Endothelial cell of umbilical vein (primary cell): ENCODE results near the gene DAB1. TPM values are rescaled to one million over a fixed set of nuclear protein-coding genes. Genes with fewer than 3 reads are reported as not detected.

Experiments
- BruUV-seq: library from RNA; stranded (reverse); fragments of 400-500 nt; replicated peaks from 2 replicates; lab custom pipeline; 2021; lab: Mats Ljungman, UMichigan
- CTCF ChIA-PET: fragments of 300-600, 350-600 bp; sonication (Branson Sonifier 250); formaldehyde crosslinking; loops from one replicate; lab custom pipeline; 2021; ENCODE audit warnings: antibody characterized with exemption, inconsistent platforms; lab: Charles Lee
- POLR2A ChIA-PET: fragments of 300-600, 350-600 bp; sonication (Branson Sonifier 250); formaldehyde crosslinking; loops from one replicate; lab custom pipeline; 2021; ENCODE audit warnings: antibody characterized with exemption, inconsistent platforms; lab: Charles Lee
- DNase-seq: peaks from one replicate; pipeline ENCODE4 v3.0.0-alpha.2; 2011; ENCODE audit warnings: low read depth, low spot score
- FAIRE-seq: peaks from 2 replicates; lab custom pipeline; 2011; peaks lifted over from hg19 to GRCh38; lab: Jason Lieb, UNC
- H2AFZ ChIP-seq: 2 replicates; pipeline ENCODE4 v1.6.0; 2012; ENCODE audit warnings: low read depth, low read length, control low read depth, inconsistent platforms
- H3K27ac ChIP-seq: 2 replicates; pipeline ENCODE4 v1.5.1; 2011; ENCODE audit warnings: low read depth, mild to moderate bottlenecking, control low read depth, low read length, moderate library complexity; ENCODE audit not compliant: insufficient read depth
- H3K27me3 ChIP-seq, 2 experiments: 2 replicates each; pipeline versions ENCODE4 v1.6.0 to v1.6.1; 2011; ENCODE audit warnings: low read length in 2 of 2, mixed read lengths in 1 of 2; ENCODE audit not compliant: control insufficient read depth in 2 of 2, insufficient read depth in 2 of 2
- H3K36me3 ChIP-seq, 2 experiments: 2 replicates in 1 of 2; 3 replicates in 1 of 2; pipeline ENCODE4 v1.5.1; 2011; ENCODE audit warnings: low read length in 2 of 2, mild to moderate bottlenecking in 1 of 2, moderate library complexity in 1 of 2; ENCODE audit not compliant: control insufficient read depth in 2 of 2, insufficient read depth in 2 of 2; ENCODE audit errors: extremely low read depth in 1 of 2
- H3K4me1 ChIP-seq: 3 replicates; pipeline ENCODE4 v1.5.1; 2011; ENCODE audit warnings: mild to moderate bottlenecking, low read length; ENCODE audit not compliant: control insufficient read depth, insufficient read depth; ENCODE audit errors: extremely low read depth
- H3K4me2 ChIP-seq: 2 replicates; pipeline ENCODE4 v1.6.1; 2011; ENCODE audit warnings: low read length, control low read depth, mixed read lengths; ENCODE audit not compliant: insufficient read depth
- H3K4me3 ChIP-seq, 3 experiments: fragments of 200-600 bp in 1 of 3; sonication (generic), shearing (Covaris generic) in 1 of 3; replicated peaks in 1 of 3; 2 replicates each; pipeline ENCODE4 v1.5.1; 2011 to 2016; ENCODE audit warnings: control low read depth in 3 of 3, low read length in 3 of 3, mild to moderate bottlenecking in 2 of 3, inconsistent platforms in 1 of 3, low read depth in 1 of 3, moderate library complexity in 1 of 3; ENCODE audit not compliant: insufficient read depth in 1 of 3
- H3K79me2 ChIP-seq: 2 replicates; pipeline ENCODE4 v1.6.0; 2012; ENCODE audit warnings: low read length, inconsistent platforms; ENCODE audit not compliant: control insufficient read depth, insufficient read depth
- H3K9ac ChIP-seq: replicated peaks from 2 replicates; pipeline ENCODE3; 2011; ENCODE audit warnings: low read length, control low read depth; ENCODE audit not compliant: insufficient read depth; ENCODE audit errors: extremely low read depth
- H3K9me1 ChIP-seq: replicated peaks from 3 replicates; pipeline ENCODE4 v1.6.0; 2011; ENCODE audit warnings: mild to moderate bottlenecking, low read length; ENCODE audit not compliant: control insufficient read depth, insufficient read depth; ENCODE audit errors: extremely low read depth
- H3K9me3 ChIP-seq: replicated peaks from 2 replicates; pipeline ENCODE4 v1.5.1; 2012; ENCODE audit warnings: low read length, inconsistent platforms; ENCODE audit not compliant: control insufficient read depth, insufficient read depth
- H4K20me1 ChIP-seq: replicated peaks from 2 replicates; pipeline ENCODE3; 2011; ENCODE audit warnings: mild to moderate bottlenecking, low read length; ENCODE audit not compliant: control insufficient read depth, insufficient read depth; ENCODE audit errors: extremely low read depth
- CTCF ChIP-seq, 2 donors: IDR thresholded peaks; 1 replicate in 1 of 2; 2 replicates in 1 of 2; pipeline ENCODE4 v1.5.1; 2011; ENCODE audit warnings: low read length in 2 of 2, mild to moderate bottlenecking in 2 of 2, moderate library complexity in 2 of 2, control low read depth in 1 of 2, inconsistent platforms in 1 of 2, low read depth in 1 of 2; ENCODE audit not compliant: insufficient read depth in 1 of 2; ENCODE audit errors: extremely low read depth in 1 of 2
- EZH2 ChIP-seq: IDR thresholded peaks from 2 replicates; pipeline ENCODE4 v1.6.1; 2012; ENCODE audit warnings: borderline replicate concordance, low read depth, mild to moderate bottlenecking, moderate library complexity, low read length, inconsistent platforms; ENCODE audit not compliant: severe bottlenecking
- FOS ChIP-seq: IDR thresholded peaks from 2 replicates; pipeline ENCODE4 v1.6.1; 2011; ENCODE audit warnings: mild to moderate bottlenecking, low read length, moderate library complexity, borderline replicate concordance; ENCODE audit not compliant: insufficient read depth
- GATA2 ChIP-seq: IDR thresholded peaks from 2 replicates; pipeline ENCODE4 v1.7.0; 2011; ENCODE audit warnings: low read depth, mild to moderate bottlenecking, moderate library complexity, mixed read lengths, low read length; ENCODE audit not compliant: insufficient read length, insufficient read depth
- JUN ChIP-seq: IDR thresholded peaks from 2 replicates; pipeline ENCODE4 v1.6.1; 2011; ENCODE audit warnings: borderline replicate concordance, low read depth; ENCODE audit not compliant: insufficient read length, insufficient read depth
- MAX ChIP-seq: IDR thresholded peaks from 2 replicates; pipeline ENCODE4 v1.6.1; 2011; ENCODE audit not compliant: insufficient read depth, insufficient read length
- MYC ChIP-seq: IDR thresholded peaks from one replicate; pipeline ENCODE4 v1.6.1; 2011; ENCODE audit warnings: mild to moderate bottlenecking, low read depth, low read length
- POLR2A ChIP-seq: IDR thresholded peaks from 2 replicates; pipeline ENCODE4 v1.6.1; 2012; ENCODE audit warnings: low read depth, mild to moderate bottlenecking, control low read depth, low read length
- POLR2AphosphoS5 ChIP-seq: IDR thresholded peaks from 2 replicates; pipeline ENCODE4 v1.6.1; 2012; ENCODE audit warnings: low read depth, mild to moderate bottlenecking, control low read depth, low read length, moderate library complexity; ENCODE audit not compliant: insufficient read depth
- dilution Hi-C: fragments of 300-500 bp; cut with MboI; formaldehyde crosslinking; loops from one replicate; pipeline ENCODE4 v1.15.0; 2019; ENCODE audit warnings: low sequenced_read_pairs; ENCODE audit not compliant: extremely low pct_ligation_motif_present
- intact Hi-C: fragments of 100-400 bp; cut with micrococcal nuclease; formaldehyde crosslinking; loops from one replicate; pipeline ENCODE4 v1.10.0; 2022
- polyA plus RNA-seq, 4 experiments: library from polyadenylated mRNA; depleted of rRNA in 3 of 4; stranded (reverse) in 3 of 4; unstranded in 1 of 4; fragments of >200 nt; gene quantifications; 2 replicates each; pipeline versions ENCODE4 v1.2.1 to v1.2.3, GENCODE V29; 2011 to 2012; ENCODE audit warnings: missing spikeins in 1 of 4
- total RNA-seq: library from RNA; stranded (reverse); gene quantifications from 2 replicates; pipeline ENCODE4 v1.2.3, GENCODE V29; 2021

The DAB1 gene
- total and polyA plus RNA-seq, 2 donors (not counting 3 experiments of a cell fraction or from before 2014, with no cell fraction given), result not detected

- FAIRE-seq (no peak), DNase-seq (no peak)
- BruUV-seq, result no TSS peak
- dilution Hi-C loops, result no loop called here
- H3K36me3 ChIP-seq, result no peaks in the 10 kb centered on the region
- POLR2A ChIA-PET, result no interaction called here
- no peak overlapping the region for H3K4me3 ChIP-seq
- no peak for TF ChIP-seq JUN
- TF ChIP-seq EZH2, result no peak
- no peak for TF ChIP-seq POLR2AphosphoS5
- no peak for TF ChIP-seq MAX
- no peak for TF ChIP-seq POLR2A
- no peak for TF ChIP-seq FOS
- TF ChIP-seq MYC, result no peak
- no peak for TF ChIP-seq GATA2
- TF ChIP-seq CTCF (IDR thresholded peaks at IDR 0.05; ENCODE audit: extremely low read depth in 1 of 2, insufficient read depth in 1 of 2, low read depth in 1 of 2, low read length in 2 of 2), result no peak
- intact Hi-C loops, result no loop called here
- no peaks in the 10 kb centered on the region for H4K20me1 ChIP-seq
- CTCF ChIA-PET, result no interaction called here
- no peak overlapping the region for H3K4me2 ChIP-seq
- no peaks in the 10 kb centered on the region for H3K79me2 ChIP-seq
- H3K27ac ChIP-seq, result no peak overlapping the region
- no peak overlapping the region for H2AFZ ChIP-seq
- peaks cover 6% of the 10 kb centered on the region for H3K9me3 ChIP-seq
- no peak overlapping the region for H3K9ac ChIP-seq
- H3K9me1 ChIP-seq, result no peaks in the 10 kb centered on the region
- no peaks in the 10 kb centered on the region for H3K4me1 ChIP-seq
- H3K27me3 ChIP-seq, result no peaks in the 10 kb centered on the region
Measured at GRCh38 chr1:57345916-57346315, 77.9 kb downstream of the DAB1 start.
